ENCODE results near the gene CLEC1A.

- TF ChIP-seq CTCF (IDR thresholded peaks at IDR 0.05) (peak; percentile 19 to 72 (median 48)), POLR2A (IDR thresholded peaks at IDR 0.05) (no peak)
Measured at GRCh38 chr12:10033783-10034545, 64.8 kb downstream of the CLEC1A start.

Measured in adrenal gland (tissue), 5 donors.